DMS153 treated with DMSO at 0.1 percent for 48 hours (cell line): ENCODE measurements around the gene FUT6.
"Not testable (repeated sequence)": the region's sequence is repeated elsewhere in the genome, so short reads cannot be mapped to it uniquely, and the experiment has no call there.

ENCODE experiments used
- DNase-seq: peaks from one replicate; lab custom pipeline; 2025; ENCODE audit not compliant: unreplicated experiment; lab: John Stamatoyannopoulos, UW

FUT6 gene

DNA sequence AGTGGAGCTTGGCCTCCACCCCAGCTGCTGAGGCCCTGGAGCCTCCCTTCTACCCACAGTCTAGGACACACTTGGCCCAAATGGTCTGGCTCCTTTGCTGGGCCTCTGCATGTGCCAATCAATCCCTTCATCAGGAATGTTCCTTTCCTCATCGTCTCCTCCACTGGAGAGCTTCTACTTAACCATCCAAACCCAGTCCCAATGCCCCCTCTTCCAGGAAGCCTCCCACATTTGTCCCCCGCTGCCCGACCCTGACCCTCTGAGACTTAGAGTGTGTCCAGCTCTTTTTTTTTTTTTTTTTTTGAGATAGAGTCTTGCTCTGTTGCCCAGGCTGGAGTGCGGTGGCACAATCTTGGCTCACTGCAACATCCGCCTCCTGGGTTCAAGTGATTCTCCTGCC is 51.1 kb downstream of the FUT6 start:
- no peak for DNase-seq

DNA sequence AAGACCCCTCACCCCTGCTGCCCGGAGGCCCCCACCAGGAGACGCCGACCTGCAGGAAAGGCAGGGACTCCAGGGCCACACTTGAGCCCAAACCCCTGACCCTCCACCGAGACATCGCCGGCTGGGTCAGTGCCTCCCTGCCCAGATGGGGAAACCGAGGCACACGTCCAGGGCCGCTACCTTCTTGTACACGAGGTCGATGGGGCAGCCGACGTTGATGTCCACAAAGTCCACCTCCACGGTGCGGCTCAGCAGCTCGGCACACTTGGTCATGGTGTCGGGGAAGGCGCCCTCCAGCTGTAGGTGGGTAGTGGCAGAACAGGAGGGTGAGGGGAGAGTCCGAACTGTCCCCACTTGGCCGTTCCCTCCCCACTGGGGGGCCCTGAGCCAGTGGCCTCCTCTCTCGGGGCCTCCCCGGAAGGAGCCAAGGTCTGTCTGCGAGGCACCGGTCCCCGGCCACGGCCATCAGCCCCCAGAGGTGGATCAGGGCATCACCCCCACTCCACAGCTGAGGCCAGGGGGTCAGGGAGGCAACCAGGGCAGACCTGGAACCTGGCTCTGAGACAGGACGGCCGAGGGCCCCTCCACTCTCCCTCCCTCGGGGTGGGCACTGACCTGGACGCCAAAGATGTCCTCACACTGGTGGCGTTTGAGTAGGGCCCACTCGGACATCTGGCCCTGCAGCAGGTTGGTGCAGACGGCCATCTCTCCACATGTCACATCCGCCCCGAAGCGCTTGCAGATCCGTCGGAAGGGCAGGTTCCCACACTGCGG is 51.9 kb downstream of the FUT6 start:
- no peak for DNase-seq

DNA sequence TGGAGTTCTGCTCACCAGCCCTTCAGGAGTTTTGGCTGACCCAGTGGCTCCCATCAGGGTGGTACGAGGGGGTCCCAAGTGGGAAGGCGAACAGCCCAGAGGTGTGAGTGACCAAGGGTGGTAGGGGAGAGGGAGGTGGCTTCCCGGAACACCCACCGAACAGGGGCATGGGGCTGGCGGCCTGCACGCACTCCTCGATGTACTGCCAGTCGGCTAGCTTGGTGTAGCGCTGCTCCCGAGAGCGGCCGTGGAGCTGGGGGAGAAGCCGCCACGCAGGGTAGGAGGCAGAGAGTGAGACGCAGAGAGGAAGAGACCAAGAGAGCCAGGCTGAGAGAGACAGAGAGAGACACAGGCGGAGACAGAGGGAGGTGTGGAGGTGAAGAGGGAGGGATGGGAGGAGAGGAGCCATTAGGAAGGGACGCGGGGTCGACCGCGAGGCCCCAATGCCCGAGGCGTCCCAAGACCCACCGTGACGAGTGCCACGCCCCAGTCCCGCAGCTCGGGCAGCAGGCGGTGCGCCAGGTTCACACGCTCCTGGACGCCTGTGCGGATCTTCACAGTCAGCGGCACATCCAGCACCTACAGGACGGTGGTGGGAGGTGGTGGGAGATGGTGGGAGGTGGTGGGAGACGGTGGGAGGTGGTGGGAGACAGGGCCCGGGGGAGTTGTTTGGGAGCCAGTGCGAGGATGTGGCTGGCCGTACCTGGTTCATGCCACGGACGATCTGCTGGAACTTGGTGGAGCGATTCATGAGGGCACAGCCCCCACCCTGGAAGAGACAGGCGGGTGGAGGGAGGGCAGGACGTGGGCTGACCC is 52.7 kb downstream of the FUT6 start:
- DNase-seq: no peak

DNA sequence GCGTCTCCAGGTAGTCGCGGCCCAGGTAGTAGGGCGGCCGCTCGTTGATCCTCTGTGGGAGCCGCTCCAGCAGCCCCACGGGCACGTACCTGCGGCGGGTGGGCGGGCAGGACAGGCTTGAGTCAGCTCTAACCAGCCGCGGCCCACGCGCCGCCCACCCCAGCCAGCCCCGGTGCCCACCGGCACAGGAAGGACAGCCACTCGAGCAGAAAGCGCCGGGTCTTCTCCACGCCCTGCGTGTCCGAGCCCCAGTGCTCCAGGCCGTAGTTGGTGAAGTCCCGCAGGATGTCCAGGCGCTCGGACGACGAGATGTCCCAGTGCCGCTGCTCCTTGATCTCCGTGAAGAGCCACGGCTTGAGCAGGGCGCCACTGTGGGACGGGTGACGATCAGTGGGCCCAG is 54.1 kb downstream of the FUT6 start:
- DNase-seq: no peak

DNA sequence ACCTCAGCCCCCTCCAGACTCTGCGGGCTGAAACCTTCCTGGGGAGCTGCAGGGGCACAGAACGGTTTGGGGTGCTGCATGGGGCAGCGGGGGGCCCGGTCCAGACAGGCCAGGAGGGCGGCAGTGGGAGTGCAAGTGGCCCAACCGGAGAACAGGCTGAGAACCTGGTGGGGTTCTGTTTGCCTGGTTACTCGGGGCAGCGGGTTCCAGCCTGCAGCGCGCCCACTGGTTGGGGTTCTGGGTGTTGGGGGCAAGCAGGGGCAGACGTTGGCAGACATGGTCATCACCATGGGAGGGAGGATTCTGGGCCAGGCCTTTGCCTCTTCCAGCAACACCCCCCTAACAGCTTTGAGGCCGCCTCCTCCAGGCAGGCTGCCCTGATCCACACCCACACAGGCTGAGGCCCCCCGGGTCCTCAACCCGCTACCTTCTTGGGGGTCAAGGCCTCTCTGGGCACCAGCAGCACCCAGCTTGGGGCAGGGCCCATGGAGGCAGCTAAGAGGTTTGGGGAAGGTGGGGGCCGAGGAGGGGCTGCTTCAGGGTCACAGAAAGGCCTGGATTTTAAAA is 54.8 kb downstream of the FUT6 start, which contains the start of gene PRR22:
Gene PRR22, minus strand, starts transcription at position 166 of the 567 bp plus-strand sequence. Its CDS starts 86 bp downstream, at position 80.
- DNase-seq: no peak

DNA sequence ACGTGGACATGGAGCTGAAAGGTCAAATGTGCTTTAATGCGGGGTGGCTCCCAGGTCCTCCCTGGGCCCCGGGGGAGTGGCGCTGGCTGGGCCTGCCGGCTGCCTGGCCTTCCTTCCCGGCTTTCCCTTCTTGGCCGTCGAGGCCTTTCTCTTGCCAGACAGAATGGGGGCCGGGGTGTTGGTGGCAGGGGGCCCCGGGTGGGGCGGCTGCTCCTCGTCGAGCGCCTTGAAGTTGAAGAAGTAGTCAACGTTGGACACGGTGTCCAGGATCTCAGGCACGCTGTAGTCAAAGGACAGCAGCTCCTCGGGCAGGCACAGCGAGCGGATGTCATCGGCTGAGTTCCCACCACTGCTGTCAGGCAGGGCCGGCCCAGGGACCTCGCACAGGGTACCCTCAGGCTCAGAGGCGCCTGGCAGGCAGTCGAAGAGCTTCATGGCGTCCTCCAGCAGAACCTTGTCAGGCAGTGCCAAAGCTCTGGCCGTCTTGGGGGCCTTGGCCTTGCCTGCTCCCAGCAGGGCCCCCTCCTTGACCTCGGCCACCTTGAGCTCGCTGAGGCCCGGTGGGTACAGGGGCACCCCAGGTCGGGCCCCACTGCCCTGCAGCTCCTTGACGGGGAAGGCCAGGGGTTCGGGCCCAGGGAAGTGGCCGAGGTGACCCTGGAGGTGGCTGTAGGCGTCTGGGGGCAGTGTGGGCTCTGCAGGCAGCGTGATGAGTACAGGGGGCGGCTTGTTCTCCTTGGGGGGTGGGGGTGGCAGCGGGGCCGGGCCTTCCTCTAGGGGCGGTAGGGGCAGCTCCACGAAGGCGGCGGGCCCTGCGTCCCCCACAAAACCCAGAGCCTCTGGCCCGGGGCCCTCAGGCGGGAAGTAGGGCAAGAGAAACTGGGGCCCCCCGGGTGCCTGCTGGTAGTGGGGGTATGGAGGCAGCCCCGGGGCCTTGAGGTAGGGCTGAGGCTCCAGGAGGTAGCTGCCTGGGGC is 56.3 kb downstream of the FUT6 start:
- DNase-seq: no peak

DNA sequence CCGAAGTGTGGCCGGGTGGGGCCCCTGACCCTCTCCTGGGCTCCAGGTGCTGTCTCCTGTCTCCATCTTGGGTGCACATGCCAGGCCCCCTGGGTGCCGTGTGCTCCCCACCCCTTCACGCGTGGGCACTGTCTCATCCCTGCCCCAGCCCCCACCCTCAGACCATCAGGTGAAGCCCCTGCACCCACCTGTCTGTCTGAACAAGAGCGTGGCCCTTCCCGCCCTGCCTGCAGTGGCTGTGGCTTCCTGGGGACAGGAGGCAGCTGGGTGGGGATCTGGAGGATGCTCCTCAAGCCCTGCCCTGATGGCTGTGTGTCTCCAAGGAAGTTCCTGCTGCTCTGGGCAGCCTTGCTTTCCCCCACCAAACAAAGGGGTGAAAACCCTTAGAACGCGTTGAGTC is 57.2 kb downstream of the FUT6 start:
- no peak for DNase-seq

DNA sequence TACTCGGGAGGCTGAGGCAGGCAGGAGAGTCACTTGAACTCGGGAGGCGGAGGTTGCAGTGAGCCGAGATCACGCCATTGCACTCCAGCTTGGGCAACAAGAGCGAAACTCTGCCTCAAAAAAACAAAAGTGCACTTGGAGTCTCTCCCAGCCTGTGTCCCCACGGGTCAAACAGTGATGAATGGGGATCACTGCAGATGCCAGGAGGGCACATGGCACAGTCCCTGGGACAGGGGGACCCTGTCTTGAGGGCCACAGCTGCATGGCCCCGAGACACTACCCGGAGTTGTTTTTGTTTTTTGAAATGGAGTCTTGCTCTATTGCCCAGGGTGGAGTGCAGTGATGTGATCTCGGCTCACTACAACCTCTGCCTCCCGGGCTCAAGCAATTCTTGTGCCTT is 58.6 kb downstream of the FUT6 start:
- not testable (repeated sequence) for DNase-seq
